GM23248 (cell line): Measurements from ENCODE around the gene ZNF532. TPM values are rescaled to one million over a fixed set of nuclear protein-coding genes. Genes with fewer than 3 reads are reported as not detected.
"Not testable (repeated sequence)": the region's sequence is repeated elsewhere in the genome, so short reads cannot be mapped to it uniquely, and the experiment has no call there.

Experiments used
- DNase-seq: peaks from one replicate; pipeline ENCODE4 v3.0.0-alpha.2; 2015
- H2AFZ ChIP-seq: fragments of 200-600 bp; sonication (generic); 2 replicates; pipeline ENCODE4 v1.6.1; 2016; ENCODE audit warnings: antibody characterized with exemption
- H3F3A ChIP-seq: fragments of 200-600 bp; sonication (generic); 2 replicates; pipeline ENCODE4 v1.6.1; 2016; ENCODE audit warnings: mild to moderate bottlenecking, antibody characterized with exemption, mixed run types; ENCODE audit not compliant: insufficient read depth
- H3K27ac ChIP-seq: fragments of 200-600 bp; sonication (generic); 2 replicates; pipeline ENCODE4 v1.5.1; 2016; ENCODE audit warnings: mild to moderate bottlenecking
- H3K27me3 ChIP-seq: fragments of 200-600 bp; sonication (generic); replicated peaks from 2 replicates; pipeline ENCODE4 v1.6.1; 2016; ENCODE audit warnings: mild to moderate bottlenecking; ENCODE audit not compliant: insufficient read depth
- H3K36me3 ChIP-seq: fragments of 200-600 bp; sonication (generic); 2 replicates; pipeline ENCODE4 v1.6.1; 2016; ENCODE audit warnings: low read depth, mild to moderate bottlenecking
- H3K4me1 ChIP-seq: fragments of 200-600 bp; sonication (generic); 2 replicates; pipeline ENCODE4 v1.6.1; 2016; ENCODE audit warnings: mild to moderate bottlenecking; ENCODE audit not compliant: insufficient read depth
- H3K4me2 ChIP-seq: fragments of 200-600 bp; sonication (generic); one replicate; pipeline ENCODE4 v1.6.1; 2016; ENCODE audit warnings: mild to moderate bottlenecking; ENCODE audit not compliant: unreplicated experiment
- H3K4me3 ChIP-seq: fragments of 200-600 bp; sonication (generic); 2 replicates; pipeline ENCODE4 v1.5.1; 2016; ENCODE audit warnings: mild to moderate bottlenecking
- H3K79me2 ChIP-seq: fragments of 200-600 bp; sonication (generic); 2 replicates; pipeline ENCODE4 v1.6.1; 2016; ENCODE audit warnings: mild to moderate bottlenecking; ENCODE audit not compliant: insufficient read depth
- H3K9ac ChIP-seq: fragments of 200-600 bp; sonication (generic); 2 replicates; pipeline ENCODE4 v1.6.1; 2016; ENCODE audit warnings: mild to moderate bottlenecking
- H3K9me2 ChIP-seq: fragments of 200-600 bp; sonication (generic); 2 replicates; pipeline ENCODE4 v1.6.1; 2016; ENCODE audit warnings: mixed run types, mild to moderate bottlenecking, moderate library complexity; ENCODE audit not compliant: insufficient read depth
- H3K9me3 ChIP-seq: fragments of 200-600 bp; sonication (generic); one replicate; pipeline ENCODE4 v1.6.1; 2017; ENCODE audit warnings: low read depth
- H4K20me1 ChIP-seq: fragments of 200-600 bp; sonication (generic); 2 replicates; pipeline ENCODE4 v1.6.0; 2016; ENCODE audit not compliant: insufficient read depth
- EZH2 ChIP-seq: fragments of 200-600 bp; sonication (generic); IDR thresholded peaks from 2 replicates; pipeline ENCODE4 v1.6.1; 2018; ENCODE audit warnings: antibody characterized with exemption, mild to moderate bottlenecking; ENCODE audit not compliant: insufficient read depth, poor library complexity, severe bottlenecking
- EZH2phosphoT487 ChIP-seq: fragments of 200-600 bp; sonication (generic); IDR thresholded peaks from 2 replicates; pipeline ENCODE4 v1.6.1; 2018; ENCODE audit warnings: antibody characterized with exemption, moderate library complexity, mild to moderate bottlenecking, low read depth; ENCODE audit not compliant: insufficient read depth
- WGBS, 2 experiments: methylation state at CpG; one replicate each; pipeline ENCODE4 v1.1.6; 2015 to 2017; ENCODE audit warnings: low lambda C conversion rate in 2 of 2, low coverage in 1 of 2; ENCODE audit errors: missing lambda C conversion rate in 2 of 2; 5-methylcytosine and 5-hydroxymethylcytosine counted together
- in situ Hi-C: fragments of 300-500 bp; cut with MboI; formaldehyde crosslinking; loops from 2 replicates; pipeline ENCODE4 v1.15.0; 2020
- polyA plus RNA-seq: library from polyadenylated mRNA; unstranded; fragments of >200 nt; fragmentation: Nextera tagmentation; extraction: Ambion mirVana; gene quantifications from 2 replicates; pipeline ENCODE4 v1.2.1, GENCODE V29; 2016
- total RNA-seq: library from RNA; depleted of rRNA; stranded (reverse); fragments of >200 nt; shearing (Covaris generic); gene quantifications from 2 replicates; pipeline ENCODE4 v1.2.3, GENCODE V29; 2014

The ZNF532 gene
- total and polyA plus RNA-seq, 2 experiments from 2014 or later = 13.2 to 31.9 TPM

- Histone ChIP-seq H3K4me1 (peaks cover 29% of the 10 kb centered on the region), H2AFZ (no peak overlapping the region), H3K9ac (no peak overlapping the region), H3K36me3 (no peaks in the 10 kb centered on the region), H3K27ac (no peak overlapping the region), H3K9me2 (no peaks in the 10 kb centered on the region), H3K79me2 (peaks cover 61% of the 10 kb centered on the region), H3K4me2 (no peak overlapping the region), H3K9me3 (no peaks in the 10 kb centered on the region), H3K27me3 (no peaks in the 10 kb centered on the region), H4K20me1 (no peaks in the 10 kb centered on the region), H3F3A (no peaks in the 10 kb centered on the region), H3K4me3 (no peak overlapping the region)
- in situ Hi-C loops = no loop called here
- DNase-seq = no peak
- TF ChIP-seq EZH2phosphoT487 (no peak), EZH2 (no peak)
- 95 to 96% methylated on average over 14 of the region's 14 CpGs for WGBS, 2 experiments
These were observed 50.5 kb downstream of the ZNF532 start for GRCh38 chr18:58915006-58915799.

GRCh38 chr18:58915995-58916394, 51.3 kb downstream of the ZNF532 start:
- H2AFZ ChIP-seq = no peak overlapping the region
- 59 to 67% methylated on average over 1 of the region's 1 CpG for WGBS, 2 experiments
- H3K9me2 ChIP-seq = no peaks in the 10 kb centered on the region
- no peaks in the 10 kb centered on the region for H3F3A ChIP-seq
- no peaks in the 10 kb centered on the region for H3K9me3 ChIP-seq
- H3K4me2 ChIP-seq = no peak overlapping the region
- no peak for TF ChIP-seq EZH2phosphoT487
- TF ChIP-seq EZH2 = no peak
- H3K4me1 ChIP-seq = peaks cover 26% of the 10 kb centered on the region
- no peak overlapping the region for H3K9ac ChIP-seq
- no peak overlapping the region for H3K4me3 ChIP-seq
- H4K20me1 ChIP-seq = no peaks in the 10 kb centered on the region
- no peaks in the 10 kb centered on the region for H3K27me3 ChIP-seq
- in situ Hi-C loops = no loop called here
- H3K36me3 ChIP-seq = no peaks in the 10 kb centered on the region
- no peak overlapping the region for H3K27ac ChIP-seq
- no peak for DNase-seq
- peaks cover 57% of the 10 kb centered on the region for H3K79me2 ChIP-seq

- DNase-seq, H3K9me2 ChIP-seq, H2AFZ ChIP-seq, H3K4me2 ChIP-seq, H3F3A ChIP-seq, H4K20me1 ChIP-seq, in situ Hi-C loops, H3K4me1 ChIP-seq, H3K9me3 ChIP-seq, H3K27me3 ChIP-seq, H3K9ac ChIP-seq, H3K27ac ChIP-seq, H3K4me3 ChIP-seq, H3K36me3 ChIP-seq: not testable (repeated sequence)
- 89 to 93% methylated on average over 16 of the region's 16 CpGs for WGBS, 2 experiments
- H3K79me2 ChIP-seq = peaks cover 66% of the 10 kb centered on the region
These were observed 55.3 kb downstream of the ZNF532 start for GRCh38 chr18:58919934-58920333.

- no peak for DNase-seq
- no peaks in the 10 kb centered on the region for H3K9me2 ChIP-seq
- H3K4me1 ChIP-seq = no peaks in the 10 kb centered on the region
- no peak overlapping the region for H3K4me2 ChIP-seq
- H3K9ac ChIP-seq = no peak overlapping the region
- peaks cover 75% of the 10 kb centered on the region for H3K79me2 ChIP-seq
- H3K27ac ChIP-seq = no peak overlapping the region
- H3K4me3 ChIP-seq = no peak overlapping the region
- 0 out of 2 replicates have a peak, but pooled peaks cover 3% of the 10 kb centered on the region for H4K20me1 ChIP-seq
- H3K9me3 ChIP-seq = no peaks in the 10 kb centered on the region
- no peaks in the 10 kb centered on the region for H3K27me3 ChIP-seq
- H3K36me3 ChIP-seq = 0 out of 2 replicates have a peak, but pooled peaks cover 13% of the 10 kb centered on the region
- TF ChIP-seq EZH2phosphoT487 (no peak), EZH2 (no peak)
- in situ Hi-C loops = no loop called here
- WGBS, 2 experiments = 91 to 93% methylated on average over 10 of the region's 10 CpGs
- no peaks in the 10 kb centered on the region for H3F3A ChIP-seq
- no peak overlapping the region for H2AFZ ChIP-seq
These were observed 58.3 kb downstream of the ZNF532 start for GRCh38 chr18:58922995-58923394.

- no peak overlapping the region for H3K9ac ChIP-seq
- 0 out of 2 replicates have a peak, but pooled peaks cover 13% of the 10 kb centered on the region for H3K36me3 ChIP-seq
- H3K4me3 ChIP-seq = no peak overlapping the region
- H3K4me2 ChIP-seq = no peak overlapping the region
- H3K9me3 ChIP-seq = no peaks in the 10 kb centered on the region
- 98 to 100% methylated on average over 3 of the region's 3 CpGs for WGBS, 2 experiments
- H3K4me1 ChIP-seq = no peaks in the 10 kb centered on the region
- H3K9me2 ChIP-seq = no peaks in the 10 kb centered on the region
- TF ChIP-seq EZH2phosphoT487 (no peak), EZH2 (no peak)
- H4K20me1 ChIP-seq = 0 out of 2 replicates have a peak, but pooled peaks cover 3% of the 10 kb centered on the region
- H3K79me2 ChIP-seq = peaks cover 88% of the 10 kb centered on the region
- H3K27ac ChIP-seq = no peak overlapping the region
- no peaks in the 10 kb centered on the region for H3F3A ChIP-seq
- no peaks in the 10 kb centered on the region for H3K27me3 ChIP-seq
- in situ Hi-C loops = no loop called here
- no peak overlapping the region for H2AFZ ChIP-seq
- DNase-seq = no peak
These were observed 59.8 kb downstream of the ZNF532 start for GRCh38 chr18:58924473-58924872.
